H1 (cell line): ENCODE results near the gene SNRPD3. TPM values are rescaled to one million over a fixed set of nuclear protein-coding genes. Genes with fewer than 3 reads are reported as not detected.

Experiments used
- CTCF ChIA-PET: fragments of 300-600 bp; sonication (Branson Sonifier 250); formaldehyde crosslinking; loops from one replicate; lab custom pipeline; 2021; ENCODE audit not compliant: partially characterized antibody; lab: Charles Lee
- POLR2A ChIA-PET: fragments of 300-600 bp; sonication (Branson Sonifier 250); formaldehyde crosslinking; loops from one replicate; lab custom pipeline; 2021; ENCODE audit warnings: inconsistent platforms; ENCODE audit not compliant: partially characterized antibody; lab: Charles Lee
- DNase-seq, 2 experiments: peaks; one replicate each; pipeline versions ENCODE4 v3.0.0 to v3.0.0-alpha.2; 2010 to 2022; ENCODE audit warnings: low spot score in 2 of 2, low read depth in 1 of 2, mixed read lengths in 1 of 2
- FAIRE-seq: peaks from 2 replicates; lab custom pipeline; 2011; peaks lifted over from hg19 to GRCh38; lab: Jason Lieb, UNC
- H2AFZ ChIP-seq: 2 replicates; pipeline ENCODE4 v1.8.1; 2012; ENCODE audit warnings: low read length, inconsistent platforms
- H2AK5ac ChIP-seq: 2 replicates; pipeline ENCODE4 v1.6.1; 2013; ENCODE audit warnings: low read depth, low read length
- H2BK120ac ChIP-seq: replicated peaks from 2 replicates; pipeline ENCODE3; 2013; ENCODE audit warnings: low read depth, low read length, inconsistent platforms
- H2BK12ac ChIP-seq: 2 replicates; pipeline ENCODE4 v1.6.1; 2013; ENCODE audit warnings: low read depth, low read length
- H2BK15ac ChIP-seq: 2 replicates; pipeline ENCODE4 v1.6.1; 2013; ENCODE audit warnings: low read length
- H2BK20ac ChIP-seq: 2 replicates; pipeline ENCODE4 v1.6.1; 2013; ENCODE audit warnings: low read length
- H2BK5ac ChIP-seq: 2 replicates; pipeline ENCODE4 v1.6.1; 2013; ENCODE audit warnings: low read depth, low read length
- H3K14ac ChIP-seq: 2 replicates; pipeline ENCODE4 v1.6.1; 2013; ENCODE audit warnings: inconsistent platforms; ENCODE audit not compliant: insufficient read length
- H3K18ac ChIP-seq: 2 replicates; pipeline ENCODE4 v1.6.1; 2013; ENCODE audit warnings: low read length; ENCODE audit errors: extremely low read depth
- H3K23ac ChIP-seq: 2 replicates; pipeline ENCODE4 v1.6.1; 2013; ENCODE audit warnings: inconsistent platforms; ENCODE audit not compliant: insufficient read length
- H3K23me2 ChIP-seq: 2 replicates; pipeline ENCODE4 v1.6.1; 2013; ENCODE audit warnings: low read depth, low read length
- H3K27ac ChIP-seq: 2 replicates; pipeline ENCODE4 v1.6.1; 2011; ENCODE audit warnings: low read depth, low read length, inconsistent platforms
- H3K27me3 ChIP-seq, 4 experiments: replicated peaks in 1 of 4; 1 replicate in 1 of 4; 2 replicates in 3 of 4; pipeline versions ENCODE4 v1.6.1 to v1.8.1; 2011 to 2013; ENCODE audit warnings: low read length in 3 of 4, mild to moderate bottlenecking in 3 of 4, inconsistent platforms in 2 of 4, mixed read lengths in 2 of 4, moderate library complexity in 1 of 4; ENCODE audit not compliant: control insufficient read depth in 3 of 4, insufficient read depth in 3 of 4; ENCODE audit errors: extremely low read depth in 1 of 4
- H3K36me3 ChIP-seq, 4 experiments: 2 replicates each; pipeline versions ENCODE4 v1.6.1 to v1.8.1; 2011 to 2013; ENCODE audit warnings: mild to moderate bottlenecking in 4 of 4, low read length in 3 of 4, moderate library complexity in 2 of 4, control low read depth in 1 of 4, inconsistent platforms in 1 of 4; ENCODE audit not compliant: insufficient read depth in 4 of 4, control insufficient read depth in 2 of 4
- H3K4ac ChIP-seq: replicated peaks from 2 replicates; pipeline ENCODE3; 2013; ENCODE audit warnings: low read length, low read depth, mixed read lengths, inconsistent platforms; ENCODE audit not compliant: insufficient read length
- H3K4me1 ChIP-seq, 4 experiments: replicated peaks in 1 of 4; 1 replicate in 1 of 4; 2 replicates in 3 of 4; pipeline versions ENCODE4 v1.6.1 to v1.8.1; 2011 to 2013; ENCODE audit warnings: low read length in 3 of 4, inconsistent platforms in 2 of 4, mixed read lengths in 1 of 4; ENCODE audit not compliant: insufficient read depth in 4 of 4, control insufficient read depth in 3 of 4
- H3K4me2 ChIP-seq, 2 experiments: 2 replicates each; pipeline versions ENCODE4 v1.6.1 to v1.8.1; 2011 to 2013; ENCODE audit warnings: low read depth in 2 of 2, low read length in 2 of 2, control low read depth in 1 of 2, inconsistent platforms in 1 of 2, mild to moderate bottlenecking in 1 of 2; ENCODE audit not compliant: insufficient read depth in 1 of 2
- H3K4me3 ChIP-seq, 4 experiments: fragments of 200-600, 300-600 bp in 1 of 4; sonication (generic), shearing (Covaris generic), sonication (Bioruptor Twin) in 1 of 4; 2 replicates each; pipeline versions ENCODE4 v1.5.1 to v1.8.1; 2011 to 2016; ENCODE audit warnings: low read length in 4 of 4, low read depth in 3 of 4, control low read depth in 2 of 4, inconsistent platforms in 2 of 4, mild to moderate bottlenecking in 2 of 4, mixed read lengths in 1 of 4, moderate library complexity in 1 of 4; ENCODE audit not compliant: insufficient read depth in 2 of 4; ENCODE audit errors: extremely low read depth in 1 of 4
- H3K56ac ChIP-seq: replicated peaks from 2 replicates; pipeline ENCODE3; 2013; ENCODE audit warnings: low read depth, mild to moderate bottlenecking, mixed read lengths, low read length, inconsistent platforms; ENCODE audit not compliant: insufficient read length
- H3K79me1 ChIP-seq: 2 replicates; pipeline ENCODE4 v1.6.1; 2013; ENCODE audit warnings: low read depth, low read length, control low read depth
- H3K79me2 ChIP-seq, 2 experiments: 2 replicates each; pipeline versions ENCODE4 v1.6.1 to v1.8.1; 2012 to 2013; ENCODE audit warnings: low read length in 2 of 2, mild to moderate bottlenecking in 2 of 2, inconsistent platforms in 1 of 2; ENCODE audit not compliant: insufficient read depth in 2 of 2, control insufficient read depth in 1 of 2
- H3K9ac ChIP-seq, 4 experiments: replicated peaks in 1 of 4; 1 replicate in 1 of 4; 2 replicates in 3 of 4; pipeline versions ENCODE4 v1.6.1 to v1.8.1; 2011 to 2013; ENCODE audit warnings: low read depth in 3 of 4, low read length in 3 of 4, control low read depth in 2 of 4, mild to moderate bottlenecking in 2 of 4, moderate library complexity in 2 of 4, inconsistent platforms in 1 of 4; ENCODE audit errors: extremely low read depth in 1 of 4
- H3K9me3 ChIP-seq, 2 experiments: 2 replicates each; pipeline versions ENCODE4 v1.6.1 to v1.8.1; 2012 to 2013; ENCODE audit warnings: mild to moderate bottlenecking in 2 of 2, moderate library complexity in 2 of 2, control low read depth in 1 of 2, inconsistent platforms in 1 of 2, low read depth in 1 of 2, low read length in 1 of 2, mixed read lengths in 1 of 2; ENCODE audit not compliant: insufficient read depth in 2 of 2
- H4K20me1 ChIP-seq, 2 experiments: replicated peaks in 1 of 2; 2 replicates each; pipeline versions ENCODE3 to v1.8.1; 2011 to 2013; ENCODE audit warnings: inconsistent platforms in 2 of 2, low read length in 2 of 2, mild to moderate bottlenecking in 1 of 2; ENCODE audit not compliant: insufficient read depth in 2 of 2, control insufficient read depth in 1 of 2
- H4K5ac ChIP-seq: 2 replicates; pipeline ENCODE4 v1.6.1; 2013; ENCODE audit warnings: low read length, low read depth, mixed read lengths, inconsistent platforms; ENCODE audit not compliant: insufficient read length
- H4K8ac ChIP-seq: 2 replicates; pipeline ENCODE4 v1.8.0; 2013; ENCODE audit warnings: mild to moderate bottlenecking, moderate library complexity, low read length, inconsistent platforms; ENCODE audit not compliant: insufficient read depth; ENCODE audit errors: extremely low read depth
- H4K91ac ChIP-seq: replicated peaks from 2 replicates; pipeline ENCODE3; 2013; ENCODE audit warnings: low read length, mixed read lengths, inconsistent platforms; ENCODE audit not compliant: insufficient read length
- ASH2L ChIP-seq: fragments of 200-600, 300-600 bp; sonication (generic); IDR thresholded peaks from one replicate; pipeline ENCODE4 v1.7.1; 2017; ENCODE audit warnings: low read length
- CBX5 ChIP-seq: fragments of 300-800, 300-1000 bp; sonication (generic); IDR thresholded peaks from 2 replicates; pipeline ENCODE4 v1.7.1; 2016; ENCODE audit warnings: antibody characterized with exemption, low read length, low read depth
- CREB1 ChIP-seq: IDR thresholded peaks from 2 replicates; pipeline ENCODE4 v1.6.1; 2012; ENCODE audit warnings: inconsistent platforms
- EGR1 ChIP-seq: IDR thresholded peaks from 2 replicates; pipeline ENCODE4 v1.6.1; 2011; ENCODE audit warnings: low read depth, low read length, borderline replicate concordance
- FOSL1 ChIP-seq: IDR thresholded peaks from 2 replicates; pipeline ENCODE4 v1.6.1; 2011; ENCODE audit warnings: mild to moderate bottlenecking, low read depth, low read length, moderate library complexity; ENCODE audit not compliant: insufficient read depth
- GABPA ChIP-seq: IDR thresholded peaks from 2 replicates; pipeline ENCODE4 v1.6.1; 2011; ENCODE audit warnings: mild to moderate bottlenecking, low read length, moderate library complexity, borderline replicate concordance; ENCODE audit not compliant: insufficient read depth
- GTF2F1 ChIP-seq: IDR thresholded peaks from 2 replicates; pipeline ENCODE4 v1.6.1; 2012; ENCODE audit warnings: low read depth, low read length, improper control_type of control experiment, borderline replicate concordance
- KDM4A ChIP-seq: IDR thresholded peaks from one replicate; pipeline ENCODE4 v1.7.1; 2012; ENCODE audit warnings: low read depth, mild to moderate bottlenecking, moderate library complexity, low read length, inconsistent platforms; ENCODE audit not compliant: severe bottlenecking
- RXRA ChIP-seq: IDR thresholded peaks from 2 replicates; pipeline ENCODE4 v1.6.1; 2011; ENCODE audit warnings: low read depth, mild to moderate bottlenecking, low read length, moderate library complexity; ENCODE audit not compliant: insufficient read depth
- SAP30 ChIP-seq: fragments of 300-600 bp; sonication (generic); IDR thresholded peaks from 2 replicates; pipeline ENCODE4 v1.7.1; 2012; ENCODE audit warnings: low read length, moderate library complexity, mild to moderate bottlenecking, inconsistent platforms; ENCODE audit not compliant: insufficient read depth, insufficient replicate concordance
- SIN3A ChIP-seq, 2 experiments: IDR thresholded peaks in 1 of 2; conservative IDR thresholded peaks in 1 of 2; 2 replicates each; pipeline ENCODE4 v1.6.1; 2011 to 2012; ENCODE audit warnings: low read length in 2 of 2, improper control_type of control experiment in 1 of 2, low read depth in 1 of 2, mild to moderate bottlenecking in 1 of 2
- SP2 ChIP-seq: IDR thresholded peaks from 2 replicates; pipeline ENCODE4 v1.6.1; 2012; ENCODE audit warnings: mild to moderate bottlenecking, low read length, inconsistent platforms
- TCF12 ChIP-seq: IDR thresholded peaks from 2 replicates; pipeline ENCODE4 v1.6.1; 2011; ENCODE audit warnings: low read depth, mild to moderate bottlenecking, low read length
- TEAD4 ChIP-seq: IDR thresholded peaks from 2 replicates; pipeline ENCODE4 v1.6.1; 2012; ENCODE audit warnings: low read depth, low read length, inconsistent platforms, mixed read lengths
- ZNF274 ChIP-seq: IDR thresholded peaks from 2 replicates; pipeline ENCODE4 v1.7.0; 2012; ENCODE audit warnings: low read length, borderline replicate concordance; ENCODE audit errors: extremely low read depth
- WGBS, 2 experiments: shearing (Covaris generic) in 1 of 2; methylation state at CpG; one replicate each; pipeline versions ENCODE4 v1.1.6 to v1.1.7; 2013 to 2015; ENCODE audit warnings: low lambda C conversion rate in 2 of 2, mixed read lengths in 2 of 2, inconsistent platforms in 1 of 2, low coverage in 1 of 2, missing lambda C conversion rate in 1 of 2; ENCODE audit not compliant: insufficient replicate concordance in 2 of 2, insufficient coverage in 1 of 2, insufficient read length in 1 of 2; ENCODE audit errors: extremely low coverage in 1 of 2, missing lambda C conversion rate in 1 of 2; 5-methylcytosine and 5-hydroxymethylcytosine counted together
- polyA plus RNA-seq, 7 experiments: library from polyadenylated mRNA; depleted of rRNA in 3 of 7; stranded (reverse) in 5 of 7; unstranded in 2 of 7; fragments of >200 nt in 5 of 7; fragments of 200-250 nt in 2 of 7; gene quantifications; 1 replicate in 5 of 7; 2 replicates in 1 of 7; 4 replicates in 1 of 7; pipeline versions ENCODE4 v1.2.1 to v1.2.3, GENCODE V29; 2011 to 2013; ENCODE audit warnings: missing spikeins in 2 of 7, mixed read lengths in 2 of 7
- total RNA-seq: library from RNA; stranded (reverse); fragmentation: NEBNext Ultra II Directional; extraction: Animal tissue kit (Norgen Biotek cat#: 25700); gene quantifications from 2 replicates; pipeline ENCODE4 v1.2.1, GENCODE V29; 2021

Gene SNRPD3
- total and polyA plus RNA-seq, 2 of the 8 experiments (the other 6 are each of a cell fraction or from before 2014, with no cell fraction given) = 200 to 455 TPM

GRCh38 chr22:24529898-24530297, 25.9 kb upstream of the SNRPD3 start:
- ChIA-PET CTCF (interaction anchor here (0.9 to 6.7 kb wide), 4 partner anchors 12 to 109 kb away, joined by 3 to 74 read pairs (median 4); no protein-coding TSS in a partner anchor), POLR2A (interaction anchor here (1.1 kb wide), 1 partner anchor 372 kb away, joined by 3 read pairs; no protein-coding TSS in a partner anchor)
- 77% methylated on average over 2 of the region's 2 CpGs; no CpG with 5 or more reads in 1 of the 2 experiments for WGBS, 2 experiments
- TF ChIP-seq EGR1 = no peak
- TF ChIP-seq SIN3A (conservative IDR thresholded peaks at IDR 0.05 in 1 of 2, IDR thresholded peaks at IDR 0.05 in 1 of 2; ENCODE audit: low read depth in 1 of 2, low read length in 2 of 2) = no peak
- no peak for TF ChIP-seq SAP30
- no peak for TF ChIP-seq CBX5
- TF ChIP-seq GTF2F1 = no peak
- no peak for TF ChIP-seq GABPA
- no peak for TF ChIP-seq TEAD4
- no peak for TF ChIP-seq RXRA
- no peak for TF ChIP-seq TCF12
- no peak for TF ChIP-seq SP2
- TF ChIP-seq ZNF274 = no peak
- TF ChIP-seq ASH2L = no peak
- TF ChIP-seq KDM4A = no peak
- no peak for TF ChIP-seq FOSL1
- TF ChIP-seq CREB1 = no peak

More at GRCh38 chr22:24529898-24530297, 25.9 kb upstream of the SNRPD3 start:
- Histone ChIP-seq H3K27me3 (no peaks in the 10 kb centered on the region), H4K20me1 (no peaks in the 10 kb centered on the region), H3K79me1 (no peaks in the 10 kb centered on the region), H3K9ac (no peak overlapping the region), H2BK20ac (no peak overlapping the region), H3K14ac (no peak overlapping the region), H3K27ac (no peak overlapping the region), H4K8ac (no peak overlapping the region), H3K36me3 (no peaks in the 10 kb centered on the region), H2AFZ (no peak overlapping the region), H2BK12ac (no peak overlapping the region), H3K4me2 (no peak overlapping the region), H3K56ac (no peak overlapping the region), H3K23ac (no peak overlapping the region), H2BK15ac (no peak overlapping the region), H2BK5ac (no peak overlapping the region), H3K23me2 (no peaks in the 10 kb centered on the region), H3K4me1 (no peaks in the 10 kb centered on the region), H4K91ac (no peak overlapping the region), H3K4me3 (no peak overlapping the region), H3K18ac (no peak overlapping the region), H2BK120ac (no peak overlapping the region), H4K5ac (no peak overlapping the region), H2AK5ac (no peak overlapping the region), H3K4ac (no peak overlapping the region), H3K9me3 (no peaks in the 10 kb centered on the region), H3K79me2 (no peaks in the 10 kb centered on the region)
- DNase-seq = no peak
- FAIRE-seq = no peak
